Smooth muscle cell (in vitro differentiated cells): ENCODE results near the gene DNAJB4. TPM values are rescaled to one million over a fixed set of nuclear protein-coding genes. Genes with fewer than 3 reads are reported as not detected.

Experiments used
- DNase-seq: peaks from one replicate; lab custom pipeline; 2025; ENCODE audit not compliant: unreplicated experiment; lab: John Stamatoyannopoulos, UW
- H2AFZ ChIP-seq: fragments of 200-600 bp; sonication (generic); 2 replicates; pipeline ENCODE4 v1.6.0; 2016; ENCODE audit warnings: antibody characterized with exemption, low read depth, mild to moderate bottlenecking
- H3F3A ChIP-seq: fragments of 200-600 bp; sonication (generic); 2 replicates; pipeline ENCODE4 v1.6.0; 2017; ENCODE audit warnings: antibody characterized with exemption, low read depth
- H3K27ac ChIP-seq: fragments of 200-600 bp; sonication (generic); 2 replicates; pipeline ENCODE4 v1.5.1; 2016; ENCODE audit warnings: low read depth, mild to moderate bottlenecking
- H3K27me3 ChIP-seq: fragments of 200-600 bp; sonication (generic); 2 replicates; pipeline ENCODE4 v1.6.1; 2016; ENCODE audit warnings: low read depth, mild to moderate bottlenecking
- H3K36me3 ChIP-seq: fragments of 200-600 bp; sonication (generic); 2 replicates; pipeline ENCODE4 v1.5.1; 2016; ENCODE audit warnings: low read depth
- H3K4me1 ChIP-seq: fragments of 200-600 bp; sonication (generic); 2 replicates; pipeline ENCODE4 v1.5.1; 2016; ENCODE audit warnings: low read depth
- H3K4me2 ChIP-seq: fragments of 200-600 bp; sonication (generic); 2 replicates; pipeline ENCODE4 v1.6.0; 2016; ENCODE audit warnings: mild to moderate bottlenecking
- H3K4me3 ChIP-seq: fragments of 200-600 bp; sonication (generic); 2 replicates; pipeline ENCODE4 v1.5.1; 2016; ENCODE audit warnings: mild to moderate bottlenecking
- H3K79me2 ChIP-seq: fragments of 200-600 bp; sonication (generic); 2 replicates; pipeline ENCODE4 v1.6.0; 2016; ENCODE audit warnings: low read depth, mild to moderate bottlenecking
- H3K9ac ChIP-seq: fragments of 200-600 bp; sonication (generic); 2 replicates; pipeline ENCODE4 v1.6.0; 2016; ENCODE audit warnings: low read depth
- H3K9me3 ChIP-seq: fragments of 200-600 bp; sonication (generic); replicated peaks from 2 replicates; pipeline ENCODE4 v1.5.1; 2016; ENCODE audit warnings: low read depth
- H4K20me1 ChIP-seq: fragments of 200-600 bp; sonication (generic); 2 replicates; pipeline ENCODE4 v1.6.0; 2016; ENCODE audit warnings: low read depth
- WGBS: methylation state at CpG from one replicate; pipeline ENCODE4 v1.1.7; 2016; ENCODE audit warnings: low lambda C conversion rate; 5-methylcytosine and 5-hydroxymethylcytosine counted together
- polyA plus RNA-seq: library from polyadenylated mRNA; unstranded; fragments of >200 nt; fragmentation: Nextera tagmentation; extraction: Ambion mirVana; gene quantifications from 2 replicates; pipeline ENCODE4 v1.2.1, GENCODE V29; 2016
- total RNA-seq: library from RNA; depleted of rRNA; stranded (reverse); fragments of >200 nt; gene quantifications from 2 replicates; pipeline ENCODE4 v1.2.3, GENCODE V29; 2014
- TF ChIP-seq, protein P1 (sequence below): fragments of 200-600 bp; sonication (generic); IDR thresholded peaks from 2 replicates; pipeline ENCODE4 v1.5.1; 2017; ENCODE audit warnings: borderline replicate concordance, mild to moderate bottlenecking, antibody characterized with exemption; ENCODE audit not compliant: insufficient read depth, poor library complexity, severe bottlenecking

DNAJB4 gene
- total and polyA plus RNA-seq, 2 experiments from 2014 or later = 43.4 to 48.9 TPM

DNA sequence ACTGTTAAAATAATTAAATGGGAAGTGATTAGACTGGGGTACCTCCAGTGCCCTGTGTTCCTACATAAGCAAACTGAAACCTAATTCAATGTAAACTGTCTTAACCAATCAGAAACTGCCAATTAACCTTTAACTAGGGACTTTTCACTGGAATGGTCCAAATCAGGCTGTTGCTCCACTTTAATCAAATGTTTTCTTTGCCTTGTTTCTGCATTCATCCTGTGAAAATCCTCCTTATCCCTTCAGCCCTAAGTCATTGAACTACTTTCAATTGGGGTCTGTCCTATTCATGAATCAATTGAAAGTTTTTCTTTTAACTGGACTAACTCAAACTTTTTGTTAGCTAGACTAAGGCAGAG is 20.8 kb upstream of the DNAJB4 start:
- Histone ChIP-seq H3K79me2 (peaks cover 67% of the 10 kb centered on the region), H3K27ac (no peak overlapping the region), H3F3A (no peaks in the 10 kb centered on the region), H3K4me2 (no peak overlapping the region), H3K9ac (no peak overlapping the region), H4K20me1 (peaks cover 26% of the 10 kb centered on the region), H3K9me3 (no peaks in the 10 kb centered on the region), H3K4me3 (no peak overlapping the region), H2AFZ (no peak overlapping the region), H3K27me3 (no peaks in the 10 kb centered on the region), H3K4me1 (peaks cover 27% of the 10 kb centered on the region), H3K36me3 (no peaks in the 10 kb centered on the region)
- DNase-seq = no peak
- TF ChIP-seq, protein P1, sequence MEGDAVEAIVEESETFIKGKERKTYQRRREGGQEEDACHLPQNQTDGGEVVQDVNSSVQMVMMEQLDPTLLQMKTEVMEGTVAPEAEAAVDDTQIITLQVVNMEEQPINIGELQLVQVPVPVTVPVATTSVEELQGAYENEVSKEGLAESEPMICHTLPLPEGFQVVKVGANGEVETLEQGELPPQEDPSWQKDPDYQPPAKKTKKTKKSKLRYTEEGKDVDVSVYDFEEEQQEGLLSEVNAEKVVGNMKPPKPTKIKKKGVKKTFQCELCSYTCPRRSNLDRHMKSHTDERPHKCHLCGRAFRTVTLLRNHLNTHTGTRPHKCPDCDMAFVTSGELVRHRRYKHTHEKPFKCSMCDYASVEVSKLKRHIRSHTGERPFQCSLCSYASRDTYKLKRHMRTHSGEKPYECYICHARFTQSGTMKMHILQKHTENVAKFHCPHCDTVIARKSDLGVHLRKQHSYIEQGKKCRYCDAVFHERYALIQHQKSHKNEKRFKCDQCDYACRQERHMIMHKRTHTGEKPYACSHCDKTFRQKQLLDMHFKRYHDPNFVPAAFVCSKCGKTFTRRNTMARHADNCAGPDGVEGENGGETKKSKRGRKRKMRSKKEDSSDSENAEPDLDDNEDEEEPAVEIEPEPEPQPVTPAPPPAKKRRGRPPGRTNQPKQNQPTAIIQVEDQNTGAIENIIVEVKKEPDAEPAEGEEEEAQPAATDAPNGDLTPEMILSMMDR = no peak

DNA sequence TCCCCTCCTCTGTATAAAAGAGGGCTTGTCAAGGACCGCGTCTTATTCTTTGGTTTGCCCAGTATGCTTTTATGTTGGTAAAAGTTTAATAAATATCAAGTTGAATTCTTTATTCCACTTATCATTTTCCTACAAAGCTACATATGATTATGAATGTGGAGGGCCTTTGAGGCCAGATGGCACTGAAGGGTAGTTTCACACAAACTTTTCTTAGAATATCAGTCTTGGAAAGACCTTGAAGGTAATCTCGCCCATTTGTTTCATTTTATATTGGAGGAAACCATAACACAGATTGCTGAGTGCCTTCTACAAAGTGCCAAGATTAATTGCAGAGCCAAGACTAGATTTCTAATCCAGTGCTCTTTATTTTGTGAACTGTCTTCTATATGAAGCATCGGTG is 20.1 kb upstream of the DNAJB4 start:
- TF ChIP-seq, protein P1 = no peak

DNA sequence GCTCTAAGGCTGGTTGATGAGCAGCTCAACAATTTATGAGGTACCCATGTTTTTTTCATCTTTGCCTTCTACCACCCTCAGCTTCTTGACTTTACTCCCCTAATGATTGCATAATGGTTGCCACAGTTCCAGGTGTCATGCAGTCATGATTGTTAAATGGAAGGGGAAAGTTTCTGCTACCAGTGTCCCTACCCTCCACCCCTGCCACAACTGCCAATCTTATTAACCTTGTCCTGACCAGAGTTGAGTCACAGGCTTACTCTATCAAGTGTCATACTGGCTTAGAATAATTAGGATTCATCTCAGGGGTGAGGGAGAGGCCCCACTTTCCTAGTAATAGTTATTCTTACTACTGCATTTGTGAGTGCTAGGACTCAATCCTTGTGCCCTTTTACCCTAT is 17.9 kb upstream of the DNAJB4 start:
- H3K36me3 ChIP-seq = no peaks in the 10 kb centered on the region
- no peak overlapping the region for H3K27ac ChIP-seq
- H3K79me2 ChIP-seq = peaks cover 64% of the 10 kb centered on the region
- no peaks in the 10 kb centered on the region for H3F3A ChIP-seq
- H2AFZ ChIP-seq = no peak overlapping the region
- no peaks in the 10 kb centered on the region for H3K9me3 ChIP-seq
- no peak overlapping the region for H3K4me2 ChIP-seq
- TF ChIP-seq, protein P1 = no peak
- DNase-seq = no peak
- H3K4me1 ChIP-seq = peaks cover 17% of the 10 kb centered on the region
- no peak overlapping the region for H3K4me3 ChIP-seq
- H3K9ac ChIP-seq = no peak overlapping the region
- peaks cover 48% of the 10 kb centered on the region for H4K20me1 ChIP-seq
- H3K27me3 ChIP-seq = no peaks in the 10 kb centered on the region

More for the DNA sequence above, 20.1 kb upstream of the DNAJB4 start:
- peaks cover 73% of the 10 kb centered on the region for H3K79me2 ChIP-seq
- H3K4me1 ChIP-seq = peaks cover 27% of the 10 kb centered on the region
- no peak overlapping the region for H3K27ac ChIP-seq
- DNase-seq = no peak
- no peaks in the 10 kb centered on the region for H3F3A ChIP-seq
- H3K4me3 ChIP-seq = no peak overlapping the region
- no peak overlapping the region for H3K4me2 ChIP-seq
- H4K20me1 ChIP-seq = peaks cover 33% of the 10 kb centered on the region
- H2AFZ ChIP-seq = no peak overlapping the region
- WGBS = 98% methylated on average over 4 of the region's 4 CpGs
- no peaks in the 10 kb centered on the region for H3K27me3 ChIP-seq
- no peaks in the 10 kb centered on the region for H3K36me3 ChIP-seq
- H3K9me3 ChIP-seq = no peaks in the 10 kb centered on the region
- H3K9ac ChIP-seq = no peak overlapping the region

GRCh38 chr1:77987919-77988318 is 16.8 kb upstream of the DNAJB4 start:
- TF ChIP-seq, protein P1 = no peak
- H3K9me3 ChIP-seq = no peaks in the 10 kb centered on the region
- WGBS = 80% methylated on average over 2 of the region's 2 CpGs

More at GRCh38 chr1:77987919-77988318, 16.8 kb upstream of the DNAJB4 start:
- Histone ChIP-seq H3K9ac (no peak overlapping the region), H3F3A (no peaks in the 10 kb centered on the region), H3K27me3 (no peaks in the 10 kb centered on the region), H3K79me2 (peaks cover 58% of the 10 kb centered on the region), H3K4me2 (no peak overlapping the region), H2AFZ (no peak overlapping the region), H3K4me3 (no peak overlapping the region), H3K4me1 (peaks cover 17% of the 10 kb centered on the region), H4K20me1 (peaks cover 49% of the 10 kb centered on the region), H3K36me3 (no peaks in the 10 kb centered on the region), H3K27ac (no peak overlapping the region)
- DNase-seq = no peak
